HCT116 (cell line): Measurements from ENCODE around the gene NAV1. TPM values are rescaled to one million over a fixed set of nuclear protein-coding genes. Genes with fewer than 3 reads are reported as not detected.

Source experiments
- ATAC-seq: fragments of 200-7000 bp; cut with Tn5 transposase; 2 replicates; pipeline ENCODE4 v1.9.1; 2020; ENCODE audit warnings: mild to moderate bottlenecking, moderate library complexity
- BruUV-seq: library from RNA; stranded (reverse); fragments of 400-500 nt; replicated peaks from 2 replicates; lab custom pipeline; 2021; lab: Mats Ljungman, UMichigan
- CTCF ChIA-PET: fragments of 300-600 bp; sonication (Branson Sonifier 250); formaldehyde crosslinking; loops from one replicate; lab custom pipeline; 2021; ENCODE audit warnings: antibody characterized with exemption; lab: Charles Lee
- POLR2A ChIA-PET: fragments of 300-600, 350-600 bp; sonication (Branson Sonifier 250); formaldehyde crosslinking; loops from one replicate; lab custom pipeline; 2021; ENCODE audit warnings: antibody characterized with exemption; lab: Charles Lee
- RAD21 ChIA-PET, 2 experiments: fragments of 300-600 bp; sonication (Branson Sonifier 250); formaldehyde crosslinking; loops; one replicate each; lab custom pipeline; 2023; ENCODE audit warnings: low total read pairs in 2 of 2; ENCODE audit not compliant: uncharacterized antibody in 2 of 2, unreplicated experiment in 2 of 2, low non-redundant PET in 1 of 2; lab: Charles Lee
- DNase-seq: peaks from one replicate; pipeline ENCODE4 v3.0.0-alpha.2; 2010; ENCODE audit warnings: low read depth, low spot score
- H2AFZ ChIP-seq: fragments of 200-600 bp; shearing (Covaris generic), sonication (generic); 2 replicates; pipeline ENCODE4 v1.6.1; 2017; ENCODE audit warnings: low read depth, mixed run types, mixed read lengths, antibody characterized with exemption, low read length; ENCODE audit not compliant: poor library complexity, severe bottlenecking
- H3K27ac ChIP-seq: 2 replicates; pipeline ENCODE4 v1.5.1; 2012; ENCODE audit warnings: low read depth, low read length
- H3K27me3 ChIP-seq: fragments of 200-600 bp; sonication (generic); 2 replicates; pipeline ENCODE4 v1.6.1; 2016; ENCODE audit warnings: mixed run types, low read length, mixed read lengths; ENCODE audit not compliant: insufficient read depth
- H3K36me3 ChIP-seq, 2 experiments: fragments of 200-500 bp in 1 of 2; fragments of 200-600 bp in 1 of 2; sonication (Bioruptor generic) in 1 of 2; sonication (generic) in 1 of 2; 2 replicates each; pipeline versions ENCODE4 v1.5.1 to v1.6.1; 2014 to 2016; ENCODE audit warnings: low read length in 2 of 2, inconsistent platforms in 1 of 2, mixed read lengths in 1 of 2, mixed run types in 1 of 2; ENCODE audit not compliant: insufficient read depth in 2 of 2, control insufficient read depth in 1 of 2
- H3K4me1 ChIP-seq, 2 experiments: fragments of 200-600 bp in 1 of 2; sonication (generic) in 1 of 2; 2 replicates each; pipeline versions ENCODE4 v1.5.1 to v1.6.1; 2012 to 2017; ENCODE audit warnings: low read length in 2 of 2, inconsistent platforms in 1 of 2, mild to moderate bottlenecking in 1 of 2, mixed read lengths in 1 of 2, mixed run types in 1 of 2, moderate library complexity in 1 of 2; ENCODE audit not compliant: insufficient read depth in 2 of 2, control insufficient read depth in 1 of 2
- H3K4me2 ChIP-seq: fragments of 200-600 bp; sonication (generic); 2 replicates; pipeline ENCODE4 v1.6.1; 2017; ENCODE audit warnings: mixed run types, low read length, mixed read lengths
- H3K4me3 ChIP-seq, 2 experiments: fragments of 200-600 bp in 1 of 2; sonication (generic) in 1 of 2; replicated peaks in 1 of 2; 2 replicates each; pipeline ENCODE4 v1.5.1; 2011 to 2016; ENCODE audit warnings: low read length in 2 of 2, control low read depth in 1 of 2, low read depth in 1 of 2, mild to moderate bottlenecking in 1 of 2, mixed read lengths in 1 of 2, mixed run types in 1 of 2
- H3K79me2 ChIP-seq: fragments of 200-600 bp; sonication (generic); 2 replicates; pipeline ENCODE4 v1.6.1; 2017; ENCODE audit warnings: mild to moderate bottlenecking, mixed run types, low read length, moderate library complexity, mixed read lengths; ENCODE audit not compliant: insufficient read depth
- H3K9ac ChIP-seq: fragments of 200-600 bp; sonication (generic); 2 replicates; pipeline ENCODE4 v1.6.1; 2016; ENCODE audit warnings: low read length, mixed read lengths
- H3K9me2 ChIP-seq: fragments of 200-600 bp; sonication (generic), shearing (Covaris generic); 2 replicates; pipeline ENCODE4 v1.6.1; 2017; ENCODE audit warnings: mixed run types, mild to moderate bottlenecking, moderate library complexity; ENCODE audit not compliant: insufficient read depth
- H3K9me3 ChIP-seq, 2 experiments: fragments of 200-500 bp in 1 of 2; fragments of 200-600 bp in 1 of 2; sonication (Bioruptor generic) in 1 of 2; sonication (generic) in 1 of 2; 2 replicates each; pipeline ENCODE4 v1.6.1; 2014 to 2017; ENCODE audit warnings: low read length in 2 of 2, mixed read lengths in 2 of 2, inconsistent platforms in 1 of 2, low read depth in 1 of 2, mild to moderate bottlenecking in 1 of 2, mixed run types in 1 of 2, moderate library complexity in 1 of 2; ENCODE audit not compliant: control insufficient read depth in 1 of 2, insufficient read depth in 1 of 2
- H4K20me1 ChIP-seq: fragments of 200-600 bp; sonication (generic), shearing (Covaris generic); 2 replicates; pipeline ENCODE4 v1.6.1; 2017; ENCODE audit warnings: mixed run types, mild to moderate bottlenecking, moderate library complexity; ENCODE audit not compliant: insufficient read depth
- CBX3 ChIP-seq: IDR thresholded peaks from 2 replicates; pipeline ENCODE4 v1.6.1; 2012; ENCODE audit warnings: low read depth
- CEBPB ChIP-seq: IDR thresholded peaks from 2 replicates; pipeline ENCODE4 v1.6.1; 2012; ENCODE audit warnings: low read depth
- EGR1 ChIP-seq: IDR thresholded peaks from 2 replicates; pipeline ENCODE4 v1.6.1; 2012; ENCODE audit warnings: low read depth
- EZH2phosphoT487 ChIP-seq: fragments of 200-600 bp; IDR thresholded peaks from 2 replicates; pipeline ENCODE4 v1.6.1; 2018; ENCODE audit warnings: antibody characterized with exemption, borderline replicate concordance
- FOSL1 ChIP-seq: IDR thresholded peaks from 2 replicates; pipeline ENCODE4 v1.6.1; 2012; ENCODE audit warnings: low read depth
- JUND ChIP-seq: IDR thresholded peaks from 2 replicates; pipeline ENCODE4 v1.6.1; 2012
- SP1 ChIP-seq: IDR thresholded peaks from 2 replicates; pipeline ENCODE4 v1.6.1; 2012; ENCODE audit warnings: low read depth
- SRF ChIP-seq: IDR thresholded peaks from 2 replicates; pipeline ENCODE4 v1.6.1; 2012; ENCODE audit warnings: low read depth
- TCF7L2 ChIP-seq: IDR thresholded peaks from 2 replicates; pipeline ENCODE4 v1.7.0; 2011; ENCODE audit warnings: borderline replicate concordance, inconsistent platforms; ENCODE audit not compliant: insufficient read depth, insufficient read length; ENCODE audit errors: extremely low read depth
- YY1 ChIP-seq: IDR thresholded peaks from 2 replicates; pipeline ENCODE4 v1.6.1; 2011; ENCODE audit warnings: low read length, low read depth, moderate library complexity, mild to moderate bottlenecking; ENCODE audit not compliant: insufficient replicate concordance; ENCODE audit errors: extremely low read depth
- ZFX ChIP-seq: fragments of 450-650 bp; IDR thresholded peaks from 2 replicates; pipeline ENCODE4 v1.6.1; 2017
- ZNF274 ChIP-seq: fragments of 200-500 bp; sonication (Bioruptor generic); IDR thresholded peaks from 2 replicates; pipeline ENCODE4 v1.6.1; 2014; ENCODE audit warnings: mild to moderate bottlenecking, low read depth, low read length, inconsistent platforms
- intact Hi-C: fragments of 100-400 bp; cut with micrococcal nuclease; formaldehyde crosslinking; loops from 2 replicates; pipeline ENCODE4 v1.10.0; 2022
- total RNA-seq: library from RNA; stranded (reverse); gene quantifications from one replicate; pipeline ENCODE4 v1.2.1, GENCODE V29; 2021; ENCODE audit not compliant: unreplicated experiment
- TF ChIP-seq, protein P1 (sequence below): IDR thresholded peaks from 2 replicates; pipeline ENCODE4 v1.6.1; 2012
- TF ChIP-seq, protein P2 (sequence below): IDR thresholded peaks from 2 replicates; pipeline ENCODE4 v1.6.1; 2012
- TF ChIP-seq, protein P3 (sequence below): IDR thresholded peaks from 2 replicates; pipeline ENCODE4 v1.6.1; 2012; ENCODE audit warnings: low read depth

The NAV1 gene
- total RNA-seq, 1 experiment from 2014 or later: 22.8 TPM

DNA sequence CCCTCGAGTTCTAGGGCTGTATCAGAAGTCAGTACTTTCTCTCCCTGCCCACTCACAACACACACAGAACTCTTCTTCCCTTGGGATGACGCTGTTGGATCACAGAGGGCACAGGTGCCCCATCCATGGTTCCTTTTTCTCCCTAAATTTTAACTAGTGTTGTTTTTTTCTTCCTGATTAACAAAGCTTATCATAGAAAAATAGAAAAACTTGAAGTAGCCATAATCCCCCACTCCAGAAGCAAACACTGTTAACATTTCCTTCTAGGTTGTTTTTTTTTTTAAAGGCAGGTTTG is 27.5 kb downstream of the NAV1 start:
- H3K9me3 ChIP-seq: no peaks in the 10 kb centered on the region
- no peak overlapping the region for H2AFZ ChIP-seq
- ChIA-PET RAD21 (no interaction called here), POLR2A (no interaction called here), CTCF (interaction anchor here (1.0 kb wide), 1 partner anchor 143 kb away, joined by 3 read pairs; no protein-coding TSS in a partner anchor)
- H3K27ac ChIP-seq: no peak overlapping the region
- no peak overlapping the region for H3K4me3 ChIP-seq
- H3K27me3 ChIP-seq: no peaks in the 10 kb centered on the region
- TF ChIP-seq YY1 (no peak), JUND (no peak), CBX3 (no peak), ZFX (no peak), EZH2phosphoT487 (no peak), SRF (no peak), ZNF274 (no peak), SP1 (no peak), EGR1 (no peak), TCF7L2 (no peak), CEBPB (no peak), FOSL1 (no peak)
- TF ChIP-seq, protein P1, sequence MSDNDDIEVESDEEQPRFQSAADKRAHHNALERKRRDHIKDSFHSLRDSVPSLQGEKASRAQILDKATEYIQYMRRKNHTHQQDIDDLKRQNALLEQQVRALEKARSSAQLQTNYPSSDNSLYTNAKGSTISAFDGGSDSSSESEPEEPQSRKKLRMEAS: no peak
- TF ChIP-seq, protein P2, sequence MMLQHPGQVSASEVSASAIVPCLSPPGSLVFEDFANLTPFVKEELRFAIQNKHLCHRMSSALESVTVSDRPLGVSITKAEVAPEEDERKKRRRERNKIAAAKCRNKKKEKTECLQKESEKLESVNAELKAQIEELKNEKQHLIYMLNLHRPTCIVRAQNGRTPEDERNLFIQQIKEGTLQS: no peak
- TF ChIP-seq, protein P3, sequence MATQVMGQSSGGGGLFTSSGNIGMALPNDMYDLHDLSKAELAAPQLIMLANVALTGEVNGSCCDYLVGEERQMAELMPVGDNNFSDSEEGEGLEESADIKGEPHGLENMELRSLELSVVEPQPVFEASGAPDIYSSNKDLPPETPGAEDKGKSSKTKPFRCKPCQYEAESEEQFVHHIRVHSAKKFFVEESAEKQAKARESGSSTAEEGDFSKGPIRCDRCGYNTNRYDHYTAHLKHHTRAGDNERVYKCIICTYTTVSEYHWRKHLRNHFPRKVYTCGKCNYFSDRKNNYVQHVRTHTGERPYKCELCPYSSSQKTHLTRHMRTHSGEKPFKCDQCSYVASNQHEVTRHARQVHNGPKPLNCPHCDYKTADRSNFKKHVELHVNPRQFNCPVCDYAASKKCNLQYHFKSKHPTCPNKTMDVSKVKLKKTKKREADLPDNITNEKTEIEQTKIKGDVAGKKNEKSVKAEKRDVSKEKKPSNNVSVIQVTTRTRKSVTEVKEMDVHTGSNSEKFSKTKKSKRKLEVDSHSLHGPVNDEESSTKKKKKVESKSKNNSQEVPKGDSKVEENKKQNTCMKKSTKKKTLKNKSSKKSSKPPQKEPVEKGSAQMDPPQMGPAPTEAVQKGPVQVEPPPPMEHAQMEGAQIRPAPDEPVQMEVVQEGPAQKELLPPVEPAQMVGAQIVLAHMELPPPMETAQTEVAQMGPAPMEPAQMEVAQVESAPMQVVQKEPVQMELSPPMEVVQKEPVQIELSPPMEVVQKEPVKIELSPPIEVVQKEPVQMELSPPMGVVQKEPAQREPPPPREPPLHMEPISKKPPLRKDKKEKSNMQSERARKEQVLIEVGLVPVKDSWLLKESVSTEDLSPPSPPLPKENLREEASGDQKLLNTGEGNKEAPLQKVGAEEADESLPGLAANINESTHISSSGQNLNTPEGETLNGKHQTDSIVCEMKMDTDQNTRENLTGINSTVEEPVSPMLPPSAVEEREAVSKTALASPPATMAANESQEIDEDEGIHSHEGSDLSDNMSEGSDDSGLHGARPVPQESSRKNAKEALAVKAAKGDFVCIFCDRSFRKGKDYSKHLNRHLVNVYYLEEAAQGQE: no peak
- no peak for DNase-seq
- intact Hi-C loops: no loop called here
- H3K9ac ChIP-seq: no peak overlapping the region
- H3K4me1 ChIP-seq: peaks cover 0 to 8% of the 10 kb centered on the region in 2 experiments; a peak in 2 of 4 replicates
- no peaks in the 10 kb centered on the region for H3K36me3 ChIP-seq
- H3K79me2 ChIP-seq: no peaks in the 10 kb centered on the region
- H4K20me1 ChIP-seq: no peaks in the 10 kb centered on the region
- H3K9me2 ChIP-seq: no peaks in the 10 kb centered on the region
- BruUV-seq: no TSS peak
- ATAC-seq: no peak
- H3K4me2 ChIP-seq: no peak overlapping the region
